Jurkat, Clone E6-1 (cell line): Measurements from ENCODE around the gene CPVL. TPM values are rescaled to one million over a fixed set of nuclear protein-coding genes. Genes with fewer than 3 reads are reported as not detected.

Experiments
- DNase-seq: peaks from one replicate; pipeline ENCODE4 v3.0.0-alpha.2; 2011; ENCODE audit warnings: low read depth, low spot score
- H3K4me3 ChIP-seq: 2 replicates; pipeline ENCODE4 v1.5.1; 2011; ENCODE audit warnings: mild to moderate bottlenecking, low read length, control low read depth, moderate library complexity
- polyA plus RNA-seq: library from polyadenylated mRNA; unstranded; fragments of >200 nt; gene quantifications from one replicate; pipeline ENCODE4 v1.2.1, GENCODE V29; 2012; ENCODE audit warnings: missing spikeins; ENCODE audit not compliant: insufficient read length, insufficient read depth

CPVL gene
- 40.4 TPM for polyA plus RNA-seq

- peak within 1 kb of the TSS; percentile 93 for H3K4me3 ChIP-seq
- DNase-seq = peak; percentile 88
Observed at GRCh38 chr7:29146057-29146706, at the start of gene CPVL. Gene CPVL (minus strand): TSS chr7:29146537. CDS start chr7:29121061, 25,476 bp downstream.

- DNase-seq = peak; percentile 42
- peak within 1 kb of the TSS; percentile 66 for H3K4me3 ChIP-seq
Observed at GRCh38 chr7:29194594-29195427, 48.5 kb upstream of the CPVL start, which contains the start of gene CHN2. Gene CHN2 (plus strand): TSS chr7:29194775.

GRCh38 chr7:29194206-29194593 lies 47.9 kb upstream of the CPVL start:
- H3K4me3 ChIP-seq = peak overlapping the region; percentile 66
- DNase-seq = no peak

GRCh38 chr7:29193316-29194205 lies 47.2 kb upstream of the CPVL start:
- no peak overlapping the region for H3K4me3 ChIP-seq
- DNase-seq = no peak

GRCh38 chr7:29192811-29193210 lies 46.5 kb upstream of the CPVL start:
- DNase-seq = no peak
- no peak overlapping the region for H3K4me3 ChIP-seq

GRCh38 chr7:29192323-29192722 lies 46.0 kb upstream of the CPVL start:
- no peak overlapping the region for H3K4me3 ChIP-seq
- no peak for DNase-seq

GRCh38 chr7:29190349-29191045 lies 44.2 kb upstream of the CPVL start:
- H3K4me3 ChIP-seq = no peak overlapping the region
- no peak for DNase-seq

- peak; percentile 43 for DNase-seq
- H3K4me3 ChIP-seq = no peak overlapping the region
Observed at GRCh38 chr7:29189743-29190201, 43.4 kb upstream of the CPVL start.

GRCh38 chr7:29185613-29186012 lies 39.3 kb upstream of the CPVL start:
- no peak for DNase-seq
- H3K4me3 ChIP-seq = no peak overlapping the region

- H3K4me3 ChIP-seq = no peak overlapping the region
- no peak for DNase-seq
Observed at GRCh38 chr7:29184599-29184998, 38.3 kb upstream of the CPVL start.

- DNase-seq = no peak
- H3K4me3 ChIP-seq = no peak overlapping the region
Observed at GRCh38 chr7:29179115-29179514, 32.8 kb upstream of the CPVL start.

GRCh38 chr7:29177963-29178600 lies 31.7 kb upstream of the CPVL start:
- DNase-seq = no peak
- H3K4me3 ChIP-seq = no peak overlapping the region

- no peak overlapping the region for H3K4me3 ChIP-seq
- no peak for DNase-seq
Observed at GRCh38 chr7:29173458-29173857, 27.1 kb upstream of the CPVL start.

GRCh38 chr7:29170781-29171180 lies 24.4 kb upstream of the CPVL start:
- no peak overlapping the region for H3K4me3 ChIP-seq
- DNase-seq = no peak

- no peak for DNase-seq
- H3K4me3 ChIP-seq = no peak overlapping the region
Observed at GRCh38 chr7:29167721-29168120, 21.4 kb upstream of the CPVL start.

- H3K4me3 ChIP-seq = no peak overlapping the region
- DNase-seq = no peak
Observed at GRCh38 chr7:29163854-29164253, 17.5 kb upstream of the CPVL start.

- DNase-seq = no peak
Observed at GRCh38 chr7:29162577-29162976, 16.2 kb upstream of the CPVL start.

GRCh38 chr7:29161231-29161630 lies 14.9 kb upstream of the CPVL start:
- H3K4me3 ChIP-seq = no peak overlapping the region
- DNase-seq = no peak

More at GRCh38 chr7:29162577-29162976, 16.2 kb upstream of the CPVL start:
- no peak overlapping the region for H3K4me3 ChIP-seq
